ENCODE measurements around the gene FSTL5.

- TF ChIP-seq, protein P1, sequence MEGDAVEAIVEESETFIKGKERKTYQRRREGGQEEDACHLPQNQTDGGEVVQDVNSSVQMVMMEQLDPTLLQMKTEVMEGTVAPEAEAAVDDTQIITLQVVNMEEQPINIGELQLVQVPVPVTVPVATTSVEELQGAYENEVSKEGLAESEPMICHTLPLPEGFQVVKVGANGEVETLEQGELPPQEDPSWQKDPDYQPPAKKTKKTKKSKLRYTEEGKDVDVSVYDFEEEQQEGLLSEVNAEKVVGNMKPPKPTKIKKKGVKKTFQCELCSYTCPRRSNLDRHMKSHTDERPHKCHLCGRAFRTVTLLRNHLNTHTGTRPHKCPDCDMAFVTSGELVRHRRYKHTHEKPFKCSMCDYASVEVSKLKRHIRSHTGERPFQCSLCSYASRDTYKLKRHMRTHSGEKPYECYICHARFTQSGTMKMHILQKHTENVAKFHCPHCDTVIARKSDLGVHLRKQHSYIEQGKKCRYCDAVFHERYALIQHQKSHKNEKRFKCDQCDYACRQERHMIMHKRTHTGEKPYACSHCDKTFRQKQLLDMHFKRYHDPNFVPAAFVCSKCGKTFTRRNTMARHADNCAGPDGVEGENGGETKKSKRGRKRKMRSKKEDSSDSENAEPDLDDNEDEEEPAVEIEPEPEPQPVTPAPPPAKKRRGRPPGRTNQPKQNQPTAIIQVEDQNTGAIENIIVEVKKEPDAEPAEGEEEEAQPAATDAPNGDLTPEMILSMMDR (IDR thresholded peaks at IDR 0.05; ENCODE audit: insufficient read depth, low read length, poor library complexity, severe bottlenecking), result no peak
- TF ChIP-seq EZH2phosphoT487 (conservative IDR thresholded peaks at IDR 0.05; ENCODE audit: low read length), result no peak
Observed at GRCh38 chr4:161792991-161793390, 370.8 kb downstream of the FSTL5 start.

All from SU-DHL-6 (cell line).